ENCODE results near the gene GBX1. TPM values are rescaled to one million over a fixed set of nuclear protein-coding genes. Genes with fewer than 3 reads are reported as not detected.

GBX1 gene
- total RNA-seq, 1 donor from 2014 or later, result 0.41 TPM

GRCh38 chr7:151143261-151144015 lies 24.1 kb downstream of the GBX1 start:
- Mint-ChIP-seq H3K4me1 (ENCODE audit: unreplicated experiment) (peaks cover 24% of the 10 kb centered on the region), H3K27ac (no peak overlapping the region)

DNA sequence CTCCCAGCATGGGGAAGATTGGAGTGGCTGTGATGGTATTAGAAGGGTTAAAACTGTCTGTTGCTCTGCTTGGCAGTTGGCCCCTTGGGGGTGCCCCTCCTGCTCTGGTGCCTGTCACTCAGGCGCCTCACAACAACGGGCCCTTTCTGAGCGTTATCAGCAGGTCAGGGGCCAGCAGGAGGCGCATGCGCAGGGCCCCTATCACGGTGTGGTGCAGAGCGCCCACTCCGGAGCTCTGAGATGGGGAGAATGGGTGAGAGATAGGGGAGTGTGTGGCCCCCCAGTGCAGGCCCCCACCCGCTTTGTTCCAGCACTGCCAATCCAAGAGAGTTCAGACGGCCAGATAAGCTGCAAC lies 24.8 kb downstream of the GBX1 start:
- Mint-ChIP-seq H3K4me3 (no peak overlapping the region), H3K9me3 (no peaks in the 10 kb centered on the region), H3K36me3 (peaks cover 22% of the 10 kb centered on the region), H3K27me3 (peaks cover 2% of the 10 kb centered on the region), H3K4me1 (ENCODE audit: unreplicated experiment) (peaks cover 24% of the 10 kb centered on the region), H3K27ac (no peak overlapping the region)
- no peak for DNase-seq (ENCODE audit: extremely low spot score, unreplicated experiment)
- TF ChIP-seq CTCF (conservative IDR thresholded peaks at IDR 0.05), result no peak

More at GRCh38 chr7:151143261-151144015, 24.1 kb downstream of the GBX1 start:
- Mint-ChIP-seq H3K4me3 (no peak overlapping the region), H3K9me3 (no peaks in the 10 kb centered on the region), H3K36me3 (peaks cover 22% of the 10 kb centered on the region), H3K27me3 (peaks cover 7% of the 10 kb centered on the region)
- no peak for TF ChIP-seq CTCF (conservative IDR thresholded peaks at IDR 0.05)
- DNase-seq (ENCODE audit: extremely low spot score, unreplicated experiment), result no peak

GRCh38 chr7:151141855-151142685 lies 25.4 kb downstream of the GBX1 start:
- DNase-seq (ENCODE audit: extremely low spot score, unreplicated experiment), result no peak
- peaks cover 22% of the 10 kb centered on the region for H3K36me3 Mint-ChIP-seq
- no peaks in the 10 kb centered on the region for H3K9me3 Mint-ChIP-seq
- no peak overlapping the region for H3K4me3 Mint-ChIP-seq
- peaks cover 22% of the 10 kb centered on the region for H3K4me1 Mint-ChIP-seq (ENCODE audit: unreplicated experiment)
- no peak for TF ChIP-seq CTCF (conservative IDR thresholded peaks at IDR 0.05)
- H3K27ac Mint-ChIP-seq, result peak overlapping the region; percentile 16
- no peaks in the 10 kb centered on the region for H3K27me3 Mint-ChIP-seq

DNA sequence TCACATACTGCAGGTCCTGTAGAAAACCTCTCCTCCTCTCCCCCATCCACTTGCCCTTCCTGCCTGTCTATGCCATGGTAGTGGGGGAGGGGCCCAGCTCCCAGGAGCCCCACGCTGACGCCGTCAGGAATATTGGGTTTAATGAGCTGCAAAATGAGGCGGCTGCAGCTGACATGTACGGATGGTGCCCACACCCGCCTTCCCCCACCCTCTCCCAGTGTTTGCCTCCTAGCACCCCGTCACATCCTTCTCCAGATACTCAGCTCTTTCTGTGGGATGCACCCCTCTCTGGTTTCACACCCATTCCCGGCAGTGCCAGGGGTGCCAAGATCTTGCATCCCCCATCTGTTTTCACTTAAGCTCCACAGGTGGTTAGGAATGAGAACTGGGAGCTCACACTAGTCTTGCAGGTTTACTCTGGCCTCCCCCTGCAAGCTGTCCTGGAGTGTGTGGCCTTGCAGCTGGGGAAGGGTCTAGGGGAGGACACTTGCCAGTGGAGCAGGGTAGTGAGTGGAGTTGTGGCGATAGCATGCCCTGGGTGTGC lies 26.1 kb downstream of the GBX1 start:
- Mint-ChIP-seq H3K27me3 (no peaks in the 10 kb centered on the region), H3K4me3 (no peak overlapping the region)

DNA sequence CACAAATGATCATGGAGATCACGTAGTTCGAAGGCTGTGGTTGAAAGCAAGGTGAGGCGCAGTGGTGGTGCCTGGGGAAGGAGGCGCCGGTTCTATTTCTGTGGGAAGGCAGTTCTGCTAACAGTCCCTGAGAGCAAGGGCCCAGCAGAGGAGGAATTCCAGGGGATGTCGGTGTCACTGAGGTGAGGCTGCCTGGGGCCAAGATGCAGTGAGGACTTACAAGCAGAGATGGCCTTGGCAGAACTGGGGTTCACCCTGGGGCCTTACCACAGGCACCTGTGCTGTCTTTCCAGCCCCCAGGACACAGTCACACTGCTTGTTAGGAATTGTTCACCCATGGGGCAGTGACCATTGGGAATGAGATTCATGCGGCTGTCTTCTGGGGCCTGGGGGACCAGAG lies 26.7 kb downstream of the GBX1 start:
- TF ChIP-seq CTCF (conservative IDR thresholded peaks at IDR 0.05), result no peak
- no peak for DNase-seq (ENCODE audit: extremely low spot score, unreplicated experiment)
- no peaks in the 10 kb centered on the region for H3K9me3 Mint-ChIP-seq
- no peak overlapping the region for H3K4me3 Mint-ChIP-seq
- no peak overlapping the region for H3K27ac Mint-ChIP-seq
- H3K27me3 Mint-ChIP-seq, result no peaks in the 10 kb centered on the region
- H3K4me1 Mint-ChIP-seq (ENCODE audit: unreplicated experiment), result peaks cover 24% of the 10 kb centered on the region
- peaks cover 22% of the 10 kb centered on the region for H3K36me3 Mint-ChIP-seq

More for the DNA sequence above, 26.1 kb downstream of the GBX1 start:
- H3K9me3 Mint-ChIP-seq, result no peaks in the 10 kb centered on the region
- no peak for TF ChIP-seq CTCF (conservative IDR thresholded peaks at IDR 0.05)
- H3K36me3 Mint-ChIP-seq, result peaks cover 22% of the 10 kb centered on the region
- peaks cover 20% of the 10 kb centered on the region for H3K4me1 Mint-ChIP-seq (ENCODE audit: unreplicated experiment)
- H3K27ac Mint-ChIP-seq, result peak overlapping the region; percentile 16
- no peak for DNase-seq (ENCODE audit: extremely low spot score, unreplicated experiment)

All from type B pancreatic cell (in vitro differentiated cells).